Neural progenitor cell (in vitro differentiated cells): ENCODE results near the gene MAP3K2.

Experiments
- CTCF ChIP-seq: fragments of 200-600 bp; sonication (generic); IDR thresholded peaks from 2 replicates; pipeline ENCODE4 v1.5.1; 2017; ENCODE audit warnings: antibody characterized with exemption, mild to moderate bottlenecking
- EZH2phosphoT487 ChIP-seq: fragments of 200-600 bp; sonication (generic); IDR thresholded peaks from 2 replicates; pipeline ENCODE4 v1.6.1; 2017; ENCODE audit warnings: antibody characterized with exemption

GRCh38 chr2:127381762-127382161 is 6.0 kb downstream of the MAP3K2 start:
- TF ChIP-seq CTCF (no peak), EZH2phosphoT487 (no peak)
